ENCODE results near the gene WDR91.
"Not testable (repeated sequence)": the region's sequence is repeated elsewhere in the genome, so short reads cannot be mapped to it uniquely, and the experiment has no call there.

WDR91 gene

DNA sequence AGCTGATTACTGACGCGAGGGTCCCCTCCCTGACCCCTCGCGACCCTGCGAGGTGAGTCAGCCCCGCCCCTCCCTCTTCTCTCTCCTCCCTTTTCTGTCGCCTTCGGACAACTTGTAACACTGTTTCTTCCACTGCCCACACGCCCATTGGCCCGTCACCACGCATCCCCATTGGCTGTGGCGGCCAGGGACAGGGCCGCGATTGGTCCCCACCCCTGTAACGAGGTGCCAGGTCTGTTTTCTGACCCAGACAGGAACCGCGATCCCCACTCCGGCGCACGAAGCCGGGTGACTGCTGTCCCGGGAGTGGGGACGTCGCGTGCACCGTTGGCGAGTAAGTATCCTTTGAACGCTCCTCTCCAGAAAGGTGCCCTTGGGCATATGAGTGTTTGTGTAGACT is 22.2 kb upstream of the WDR91 start, which contains the start of gene STRA8:
STRA8 (plus strand) TSS at position 269 of the 400 bp plus-strand sequence. CDS start 6,687 bp downstream, outside the sequence.
- DNase-seq, result no peak

GRCh38 chr7:135232720-135233119 is 21.4 kb upstream of the WDR91 start:
- DNase-seq, result no peak

DNA sequence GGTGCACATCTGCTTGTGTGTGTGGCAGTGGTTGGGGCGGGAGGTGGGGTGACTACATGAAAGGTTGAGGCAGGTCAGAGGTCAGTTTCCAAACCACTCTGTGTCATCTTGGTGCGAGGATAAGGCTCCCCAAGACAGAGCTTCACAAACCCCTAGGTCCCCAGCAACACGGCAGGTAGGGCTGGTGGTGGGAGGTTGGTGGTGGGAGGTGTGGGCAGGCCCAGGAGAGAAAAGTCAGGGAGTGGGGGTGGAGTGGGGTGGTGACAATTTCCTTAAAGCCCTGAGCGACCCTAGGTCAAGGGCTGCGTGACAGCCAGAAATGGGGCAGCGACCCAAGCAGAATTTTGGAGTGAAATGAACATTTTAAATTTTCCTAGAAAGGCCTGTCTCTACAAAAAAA is 20.8 kb upstream of the WDR91 start:
- DNase-seq, result no peak

GRCh38 chr7:135231686-135232085 is 20.4 kb upstream of the WDR91 start:
- DNase-seq, result no peak

- DNase-seq, result no peak
Measured at GRCh38 chr7:135224027-135224426, 12.7 kb upstream of the WDR91 start.

DNA sequence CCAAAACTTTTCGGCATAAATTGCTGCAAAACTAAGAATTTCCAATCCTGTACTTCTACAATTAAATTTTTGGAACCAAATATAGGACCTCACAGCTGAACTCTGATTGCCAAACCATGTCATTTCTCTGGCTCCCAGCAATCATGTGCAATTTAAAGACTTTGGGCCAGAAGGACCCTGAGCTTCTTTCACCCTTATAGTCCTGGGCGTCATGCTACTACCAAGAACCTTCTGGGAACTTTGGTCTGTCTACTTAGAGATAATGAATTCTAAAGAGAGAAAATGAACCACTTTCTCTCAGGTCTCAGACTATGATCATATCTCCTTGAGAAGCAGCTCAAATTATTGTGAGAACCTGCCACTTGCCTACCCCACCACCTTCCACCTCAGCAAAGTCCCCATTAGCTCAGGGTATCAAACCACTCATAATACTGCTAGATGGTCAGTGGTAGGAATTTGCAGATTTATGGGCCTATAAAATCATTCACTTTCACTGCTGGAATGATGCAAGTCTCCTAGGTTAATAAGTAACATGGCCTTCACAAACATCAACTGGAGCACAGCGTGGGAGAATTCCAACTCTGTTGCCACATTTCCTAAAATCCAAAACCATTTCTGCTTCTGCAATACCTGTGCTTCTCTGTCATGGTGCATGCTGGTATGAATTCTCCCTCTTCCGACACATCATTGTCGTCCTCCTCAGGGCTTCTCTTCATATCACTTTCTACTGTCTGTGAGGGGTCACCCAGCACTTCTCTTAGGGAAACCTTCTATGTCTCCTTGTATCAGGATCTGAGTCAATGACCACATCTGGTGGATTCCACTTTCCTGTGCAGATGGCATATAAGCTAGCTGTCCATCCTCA is 6.6 kb upstream of the WDR91 start:
- DNase-seq, result no peak

DNA sequence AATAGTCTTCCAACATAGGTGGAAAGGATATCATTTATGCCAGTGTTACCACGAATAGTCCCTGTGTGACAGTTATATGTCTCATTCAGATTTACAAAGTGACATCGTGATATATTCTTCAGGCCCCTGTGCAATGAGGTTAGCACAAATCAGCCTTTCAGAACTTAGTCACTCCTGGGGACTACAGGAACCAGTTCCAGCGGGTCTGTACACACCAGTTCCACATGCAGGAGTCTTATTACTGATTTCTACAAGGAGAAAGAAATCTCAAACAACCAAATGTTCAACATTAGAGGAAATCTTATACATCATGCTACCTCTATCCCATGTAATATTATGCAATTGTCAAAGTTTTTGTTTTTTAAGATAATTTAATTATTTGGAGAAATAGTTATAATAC is 4.4 kb upstream of the WDR91 start:
- DNase-seq, result no peak

DNA sequence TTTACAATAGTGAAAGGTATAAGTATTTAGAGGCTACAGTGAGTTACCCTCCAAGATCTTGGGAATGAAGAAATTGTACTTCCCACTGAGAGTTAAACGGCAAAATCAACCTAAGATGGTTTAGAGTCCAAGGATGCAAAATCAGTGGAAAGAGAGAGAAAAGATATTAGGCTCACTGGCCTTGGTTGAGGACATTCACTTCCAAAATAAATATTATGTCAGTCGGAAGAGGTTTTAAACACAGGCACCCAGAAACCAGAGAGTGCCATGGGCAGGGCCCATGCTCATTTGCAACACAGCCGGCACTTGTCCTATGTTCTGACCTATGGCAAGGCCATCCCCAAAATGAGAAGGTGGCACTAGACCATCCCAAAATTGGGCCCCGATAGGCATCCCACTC is 3.9 kb upstream of the WDR91 start:
- DNase-seq, result no peak

DNA sequence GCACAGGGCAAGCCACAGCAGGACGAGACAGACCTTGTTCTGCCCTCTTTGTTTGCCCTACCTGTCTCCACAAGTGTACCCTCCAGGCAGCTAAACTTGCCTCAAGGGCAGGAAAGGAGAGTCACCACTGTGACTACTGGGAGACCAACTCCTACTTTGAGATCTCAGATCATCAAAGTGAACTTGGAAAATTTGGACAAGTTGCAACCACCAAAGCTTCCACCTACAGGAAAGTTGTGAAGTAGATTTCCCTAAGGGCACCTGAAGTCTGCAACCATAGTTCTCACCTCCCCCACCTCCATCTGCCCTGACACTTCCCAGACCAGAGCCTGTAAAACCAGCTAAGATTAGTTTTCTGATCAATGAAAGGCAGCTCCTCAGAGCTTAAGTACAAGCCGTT is 2.5 kb upstream of the WDR91 start:
- DNase-seq, result no peak

GRCh38 chr7:135211946-135212685 is 790 bp upstream of the WDR91 start:
- not testable (repeated sequence) for DNase-seq

DNA sequence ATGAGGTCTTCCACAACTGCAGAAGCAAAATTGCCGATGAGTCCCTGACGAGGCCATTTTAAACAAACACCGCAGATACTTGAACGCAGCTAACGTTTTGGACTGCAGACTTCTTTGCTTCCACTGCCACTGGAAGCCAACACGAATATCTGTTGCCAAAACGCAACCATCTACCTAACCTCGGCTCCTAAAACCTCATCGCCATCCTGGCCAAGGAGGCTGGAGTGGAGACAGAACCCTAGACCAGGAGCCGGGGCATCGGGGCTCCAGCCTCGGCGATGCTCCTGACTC is 493 bp downstream of the WDR91 start:
- DNase-seq, result no peak

GRCh38 chr7:135209225-135209834 is 2.0 kb downstream of the WDR91 start:
- DNase-seq, result no peak

- no peak for DNase-seq
Measured at GRCh38 chr7:135208102-135208793, 3.1 kb downstream of the WDR91 start.

- no peak for DNase-seq
Measured at GRCh38 chr7:135207406-135208101, 3.8 kb downstream of the WDR91 start.

DNA sequence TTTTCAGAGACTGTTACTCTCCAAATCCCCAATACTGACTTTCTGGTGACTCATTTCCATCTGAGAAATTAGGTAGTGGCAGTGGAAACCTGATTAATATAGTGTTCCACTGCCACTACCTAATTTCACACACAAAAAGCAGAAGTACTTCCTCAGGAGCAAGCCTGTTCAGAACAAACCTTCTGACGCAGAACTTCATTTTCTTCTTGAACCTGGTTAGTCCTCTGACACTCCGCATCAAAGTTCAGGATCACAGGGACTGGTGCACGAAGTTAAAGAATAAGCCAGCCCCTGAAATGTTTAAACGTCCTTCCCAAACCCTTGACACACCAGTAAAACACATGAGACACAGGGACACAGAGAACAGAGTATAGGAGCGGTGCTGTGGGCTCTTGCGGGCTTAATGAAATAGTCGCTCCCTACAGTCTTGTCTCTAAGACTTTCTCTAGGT is 4.4 kb downstream of the WDR91 start:
- DNase-seq, result no peak

DNA sequence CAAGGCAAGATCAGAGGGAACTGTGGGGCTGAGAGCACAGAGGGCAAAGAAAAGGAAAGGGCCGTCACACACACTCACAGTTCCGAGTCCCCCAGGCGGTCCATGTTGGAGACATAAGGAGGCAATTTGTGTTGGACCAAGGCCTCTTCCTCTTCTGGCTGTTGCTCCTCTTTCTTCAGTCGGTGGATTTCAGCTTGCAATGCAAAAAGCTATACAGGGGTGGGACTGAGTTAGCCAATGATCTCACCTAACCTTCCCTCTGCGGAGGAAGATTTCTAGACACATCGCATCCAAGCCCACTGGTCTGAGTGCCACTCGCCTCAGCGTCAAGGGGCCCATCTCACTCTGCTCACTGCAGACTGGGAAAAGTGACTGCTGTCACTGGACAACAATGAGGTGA is 5.5 kb downstream of the WDR91 start:
- no peak for DNase-seq

- no peak for DNase-seq
Measured at GRCh38 chr7:135204876-135205275, 6.5 kb downstream of the WDR91 start.

- no peak for DNase-seq
Measured at GRCh38 chr7:135204341-135204749, 7.0 kb downstream of the WDR91 start.

GRCh38 chr7:135201350-135201749 is 10.0 kb downstream of the WDR91 start:
- no peak for DNase-seq

DNA sequence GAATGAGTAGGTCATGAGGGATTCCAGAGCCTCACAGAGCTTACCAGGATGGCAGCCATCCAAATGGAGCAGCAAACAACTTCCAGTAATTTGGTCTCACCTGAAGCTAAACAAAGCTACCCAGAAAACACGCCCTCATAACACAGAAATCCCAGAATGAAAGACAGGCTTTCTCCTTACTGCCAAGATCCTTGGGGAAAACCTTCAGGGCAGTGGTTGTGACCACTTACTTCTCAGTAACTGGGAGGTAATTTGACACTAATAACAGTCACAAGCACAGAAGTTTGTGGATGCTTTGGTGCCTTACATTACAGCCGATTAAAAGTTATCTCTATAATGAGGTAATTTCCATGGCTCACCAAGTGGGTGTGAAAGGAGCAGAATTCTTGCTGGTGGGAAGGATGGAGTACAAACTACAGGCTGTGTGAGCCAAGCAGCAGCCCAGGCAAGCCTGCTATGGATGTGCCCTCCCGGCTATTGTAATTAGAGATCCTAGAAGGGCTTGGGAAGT is 10.4 kb downstream of the WDR91 start:
- DNase-seq, result no peak

- no peak for DNase-seq
Measured at GRCh38 chr7:135199439-135199838, 11.9 kb downstream of the WDR91 start.

DNA sequence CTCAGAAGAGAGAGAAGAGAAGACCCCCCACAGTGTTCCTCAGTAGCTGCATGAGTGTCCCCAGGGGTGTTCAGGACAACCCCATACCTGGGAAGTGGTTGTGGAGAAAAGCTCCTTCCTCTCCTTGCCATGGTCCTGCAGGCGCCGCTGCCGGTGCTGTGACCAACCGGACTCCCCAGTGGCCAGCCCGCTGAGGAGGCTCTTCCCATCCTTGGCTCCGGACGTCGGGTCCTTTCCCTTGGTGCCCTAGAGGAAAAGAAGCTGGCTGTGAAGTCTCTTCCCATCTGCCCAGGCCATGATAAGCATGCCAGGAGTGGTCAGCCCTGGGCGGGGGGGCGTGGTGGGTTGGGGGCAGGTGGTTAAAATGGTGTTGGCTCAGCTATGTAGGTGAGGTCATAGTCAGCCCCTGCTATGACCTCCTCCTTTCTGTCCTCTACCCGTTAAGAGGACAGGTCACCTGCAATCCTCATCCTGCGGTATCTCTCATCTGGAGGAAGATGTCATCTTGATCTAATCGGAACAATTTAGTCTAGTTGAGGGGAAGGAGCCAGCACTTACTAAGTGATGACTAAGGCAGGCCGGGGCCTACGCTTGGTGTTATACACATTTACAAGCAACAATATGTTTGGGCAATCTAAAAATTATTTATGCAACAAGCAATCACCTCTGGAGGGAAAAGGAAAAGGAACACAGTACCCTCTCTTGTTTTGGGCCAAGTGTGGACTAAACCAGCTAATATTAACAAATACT is 13.2 kb downstream of the WDR91 start:
- no peak for DNase-seq

Data from CD4-positive, alpha-beta T cell treated with Interleukin-1 beta for 1 hour (primary cell).